Testis (tissue), 2 donors: ENCODE results near the gene CDRT4.

Source experiments
- POLR2A ChIP-seq: fragments of 450-650 bp; IDR thresholded peaks from one replicate; pipeline ENCODE4 v1.6.1; 2017; ENCODE audit warnings: antibody characterized with exemption, mild to moderate bottlenecking, moderate library complexity
- TF ChIP-seq, protein P1 (sequence below), 3 experiments: fragments of 450-650 bp in 2 of 3; fragments of 200-600 bp in 1 of 3; sonication (generic) in 1 of 3; IDR thresholded peaks; one replicate each; pipeline ENCODE4 v1.5.1; 2016 to 2019; ENCODE audit warnings: antibody characterized with exemption in 3 of 3, mild to moderate bottlenecking in 2 of 3, moderate library complexity in 1 of 3

DNA sequence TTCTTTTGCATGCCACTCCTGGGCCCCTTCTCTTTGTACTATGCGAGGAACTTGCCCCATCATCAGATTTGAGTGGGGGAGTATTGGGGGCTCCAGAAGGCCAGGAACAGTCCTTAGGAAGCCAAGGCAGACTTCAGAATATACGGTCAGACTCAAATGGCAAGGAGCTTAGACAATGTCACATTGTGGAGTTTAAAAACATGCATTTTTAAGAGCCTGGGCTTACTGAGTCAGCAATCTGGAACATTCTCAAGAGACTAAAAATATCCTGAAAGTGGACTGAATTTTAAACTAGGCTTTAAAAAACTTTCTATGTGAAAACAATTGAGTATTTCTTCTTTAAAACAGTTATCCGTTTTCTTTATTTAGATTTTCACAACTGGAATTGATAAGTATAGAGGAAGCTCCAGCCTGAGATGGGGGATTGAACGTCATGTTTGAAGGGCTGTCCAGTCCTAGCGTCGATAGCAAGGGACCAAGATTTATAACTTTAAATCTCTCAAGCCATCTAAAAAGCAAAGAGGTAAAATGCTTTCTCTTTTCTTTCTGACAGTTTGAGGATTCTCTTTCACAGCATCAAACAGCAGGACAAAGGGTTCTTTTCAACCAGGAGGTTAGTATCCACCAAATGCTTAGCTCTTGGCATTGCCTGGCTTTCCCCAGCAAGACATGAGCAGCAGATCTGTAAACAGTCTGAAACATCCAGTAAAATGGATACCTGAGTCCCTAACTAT is 45.8 kb upstream of the CDRT4 start:
- TF ChIP-seq, protein P1, sequence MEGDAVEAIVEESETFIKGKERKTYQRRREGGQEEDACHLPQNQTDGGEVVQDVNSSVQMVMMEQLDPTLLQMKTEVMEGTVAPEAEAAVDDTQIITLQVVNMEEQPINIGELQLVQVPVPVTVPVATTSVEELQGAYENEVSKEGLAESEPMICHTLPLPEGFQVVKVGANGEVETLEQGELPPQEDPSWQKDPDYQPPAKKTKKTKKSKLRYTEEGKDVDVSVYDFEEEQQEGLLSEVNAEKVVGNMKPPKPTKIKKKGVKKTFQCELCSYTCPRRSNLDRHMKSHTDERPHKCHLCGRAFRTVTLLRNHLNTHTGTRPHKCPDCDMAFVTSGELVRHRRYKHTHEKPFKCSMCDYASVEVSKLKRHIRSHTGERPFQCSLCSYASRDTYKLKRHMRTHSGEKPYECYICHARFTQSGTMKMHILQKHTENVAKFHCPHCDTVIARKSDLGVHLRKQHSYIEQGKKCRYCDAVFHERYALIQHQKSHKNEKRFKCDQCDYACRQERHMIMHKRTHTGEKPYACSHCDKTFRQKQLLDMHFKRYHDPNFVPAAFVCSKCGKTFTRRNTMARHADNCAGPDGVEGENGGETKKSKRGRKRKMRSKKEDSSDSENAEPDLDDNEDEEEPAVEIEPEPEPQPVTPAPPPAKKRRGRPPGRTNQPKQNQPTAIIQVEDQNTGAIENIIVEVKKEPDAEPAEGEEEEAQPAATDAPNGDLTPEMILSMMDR (IDR thresholded peaks at IDR 0.05): no peak
- TF ChIP-seq POLR2A: no peak
